ENCODE data around the gene XRCC4. TPM values are rescaled to one million over a fixed set of nuclear protein-coding genes. Genes with fewer than 3 reads are reported as not detected.

Gene XRCC4
- polyA plus RNA-seq, 1 donor (not counting 4 experiments of a cell fraction or from before 2014, with no cell fraction given), result 10.9 TPM

DNA sequence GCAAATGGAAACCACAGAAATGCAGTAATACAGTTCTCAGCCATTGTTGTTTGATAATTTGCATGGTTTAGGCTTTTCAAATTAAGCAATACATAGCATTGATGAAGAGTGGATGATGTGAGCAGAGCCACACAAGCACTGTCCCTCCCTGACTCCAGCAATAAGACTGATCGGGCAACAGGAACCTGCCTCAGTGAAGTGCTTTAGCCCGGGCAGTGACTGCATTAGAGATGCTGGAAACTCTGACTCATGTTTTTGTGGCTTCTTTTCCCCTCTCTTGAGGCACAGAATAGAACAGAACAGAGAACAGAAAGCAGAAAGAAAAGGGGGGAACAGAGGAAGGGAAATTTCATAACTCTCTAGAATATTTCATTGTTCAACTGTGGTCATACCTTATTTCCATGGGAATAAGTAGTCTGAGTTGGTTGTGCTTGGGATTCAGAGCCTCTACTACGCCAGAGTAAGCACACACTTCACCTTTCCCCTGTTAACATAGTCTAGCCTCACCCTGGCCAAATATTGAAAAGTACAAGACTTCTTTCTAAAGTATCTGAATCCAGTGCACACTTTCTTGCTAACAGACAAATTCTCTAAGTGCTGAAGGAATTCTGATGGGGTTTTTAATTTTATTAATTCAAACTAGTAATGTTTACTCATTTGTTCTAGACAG is 229.4 kb downstream of the XRCC4 start:
- DNase-seq (ENCODE audit: low read depth, low spot score) (peak; percentile 11), FAIRE-seq (peak; percentile 85)
- Histone ChIP-seq H3K36me3 (ENCODE audit: control insufficient read depth in 2 of 2, extremely low read depth in 1 of 2, insufficient read depth in 2 of 2, low read length in 2 of 2) (no peaks in the 10 kb centered on the region), H4K20me1 (ENCODE audit: control insufficient read depth, extremely low read depth, insufficient read depth, low read length) (no peaks in the 10 kb centered on the region), H3K9me1 (ENCODE audit: control insufficient read depth, extremely low read depth, insufficient read depth, low read length) (no peaks in the 10 kb centered on the region), H3K4me2 (ENCODE audit: control insufficient read depth, extremely low read depth, insufficient read depth, low read depth, low read length) (no peak overlapping the region), H3K9me3 (ENCODE audit: control insufficient read depth, low read depth, low read length) (no peaks in the 10 kb centered on the region), H2AFZ (ENCODE audit: control insufficient read depth, low read length) (no peak overlapping the region), H3K9ac (ENCODE audit: control insufficient read depth, extremely low read depth, insufficient read depth, low read length) (no peak overlapping the region), H3K79me2 (ENCODE audit: control insufficient read depth, insufficient read depth, low read length) (no peaks in the 10 kb centered on the region), H3K4me1 (ENCODE audit: control insufficient read depth, extremely low read depth, insufficient read depth, low read length) (peaks cover 3% of the 10 kb centered on the region), H3K27me3 (ENCODE audit: control insufficient read depth, extremely low read depth, insufficient read depth, low read length) (no peaks in the 10 kb centered on the region), H3K27ac (ENCODE audit: control insufficient read depth, insufficient read depth, low read length) (no peak overlapping the region), H3K4me3 (ENCODE audit: control insufficient read depth in 2 of 3, extremely low read depth in 1 of 3, insufficient read depth in 2 of 3, low read depth in 1 of 3, low read length in 3 of 3) (no peak overlapping the region)
- TF ChIP-seq CTCF (optimal IDR thresholded peaks at IDR 0.05 in 1 of 3, IDR thresholded peaks at IDR 0.05 in 1 of 3, conservative IDR thresholded peaks at IDR 0.05 in 1 of 3; ENCODE audit: extremely low read depth in 1 of 3, insufficient read depth in 2 of 3, low read length in 3 of 3), result no peak
- TF ChIP-seq EZH2 (IDR thresholded peaks at IDR 0.05; ENCODE audit: low read length), result no peak
- dilution Hi-C loops (cut with MboI; ENCODE audit: extremely low pct_ligation_motif_present, low sequenced_read_pairs), result no loop called here

DNA sequence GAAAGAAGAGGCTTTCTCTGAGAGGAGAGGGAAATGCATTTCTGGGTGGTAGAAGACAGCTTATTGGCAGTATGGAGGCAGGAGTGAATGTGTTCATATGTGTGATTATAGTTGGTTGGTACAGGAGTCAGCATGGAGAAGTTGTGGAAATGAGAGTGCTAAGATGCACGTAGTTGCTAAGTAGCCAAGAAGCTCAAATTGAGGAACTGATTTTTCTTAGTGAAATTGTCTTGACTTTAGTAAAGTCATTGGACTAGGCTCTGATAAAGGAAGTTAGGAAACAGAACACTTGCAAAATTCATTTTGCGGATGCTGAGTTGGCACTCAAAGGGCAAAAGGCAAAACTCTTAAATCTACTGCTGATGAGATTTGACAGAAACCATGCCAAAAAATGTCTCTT is 235.3 kb downstream of the XRCC4 start:
- no peaks in the 10 kb centered on the region for H3K27me3 ChIP-seq (ENCODE audit: control insufficient read depth, extremely low read depth, insufficient read depth, low read length)
- H3K36me3 ChIP-seq (ENCODE audit: control insufficient read depth in 2 of 2, extremely low read depth in 1 of 2, insufficient read depth in 2 of 2, low read length in 2 of 2), result no peaks in the 10 kb centered on the region
- H3K9me3 ChIP-seq (ENCODE audit: control insufficient read depth, low read depth, low read length), result no peaks in the 10 kb centered on the region
- no peak overlapping the region for H3K4me2 ChIP-seq (ENCODE audit: control insufficient read depth, extremely low read depth, insufficient read depth, low read depth, low read length)
- H3K9ac ChIP-seq (ENCODE audit: control insufficient read depth, extremely low read depth, insufficient read depth, low read length), result no peak overlapping the region
- H3K79me2 ChIP-seq (ENCODE audit: control insufficient read depth, insufficient read depth, low read length), result no peaks in the 10 kb centered on the region
- H3K9me1 ChIP-seq (ENCODE audit: control insufficient read depth, extremely low read depth, insufficient read depth, low read length), result no peaks in the 10 kb centered on the region
- no peak for DNase-seq (ENCODE audit: low read depth, low spot score)
- no peak overlapping the region for H3K4me3 ChIP-seq (ENCODE audit: control insufficient read depth in 2 of 3, extremely low read depth in 1 of 3, insufficient read depth in 2 of 3, low read depth in 1 of 3, low read length in 3 of 3)
- H4K20me1 ChIP-seq (ENCODE audit: control insufficient read depth, extremely low read depth, insufficient read depth, low read length), result no peaks in the 10 kb centered on the region
- TF ChIP-seq CTCF (optimal IDR thresholded peaks at IDR 0.05 in 1 of 3, IDR thresholded peaks at IDR 0.05 in 1 of 3, conservative IDR thresholded peaks at IDR 0.05 in 1 of 3; ENCODE audit: extremely low read depth in 1 of 3, insufficient read depth in 2 of 3, low read length in 3 of 3), result no peak
- TF ChIP-seq EZH2 (IDR thresholded peaks at IDR 0.05; ENCODE audit: low read length), result no peak
- FAIRE-seq, result no peak
- dilution Hi-C loops (cut with MboI; ENCODE audit: extremely low pct_ligation_motif_present, low sequenced_read_pairs), result no loop called here
- no peak overlapping the region for H2AFZ ChIP-seq (ENCODE audit: control insufficient read depth, low read length)
- no peak overlapping the region for H3K27ac ChIP-seq (ENCODE audit: control insufficient read depth, insufficient read depth, low read length)
- no peaks in the 10 kb centered on the region for H3K4me1 ChIP-seq (ENCODE audit: control insufficient read depth, extremely low read depth, insufficient read depth, low read length)

Data from keratinocyte (primary cell).